ENCODE results near the gene HEPACAM.
A peak's percentile ranks its signal among the peaks of the same experiment; 100 is the strongest.

The HEPACAM gene

GRCh38 chr11:124882339-124883071 is 53.3 kb downstream of the HEPACAM start:
- DNase-seq: no peak

- no peak for DNase-seq
These were observed 54.9 kb downstream of the HEPACAM start for GRCh38 chr11:124880958-124881357.

- no peak for DNase-seq
These were observed 55.6 kb downstream of the HEPACAM start for GRCh38 chr11:124880290-124880611.

- DNase-seq: no peak
These were observed 56.2 kb downstream of the HEPACAM start for GRCh38 chr11:124879493-124880289.

- no peak for DNase-seq
These were observed 56.9 kb downstream of the HEPACAM start for GRCh38 chr11:124878759-124879492.

GRCh38 chr11:124877910-124878758 is 57.7 kb downstream of the HEPACAM start:
- DNase-seq: no peak

- no peak for DNase-seq
These were observed 58.3 kb downstream of the HEPACAM start for GRCh38 chr11:124877631-124877909.

GRCh38 chr11:124876818-124877630 is 58.8 kb downstream of the HEPACAM start:
- no peak for DNase-seq

- DNase-seq: peak; percentile 75 to 82
These were observed 59.7 kb downstream of the HEPACAM start for GRCh38 chr11:124875943-124876817.

GRCh38 chr11:124875401-124875800 is 60.4 kb downstream of the HEPACAM start:
- no peak for DNase-seq

- no peak for DNase-seq
These were observed 61.1 kb downstream of the HEPACAM start for GRCh38 chr11:124874571-124875255.

- DNase-seq: no peak
These were observed 61.9 kb downstream of the HEPACAM start for GRCh38 chr11:124873951-124874350.

- no peak for DNase-seq
These were observed 63.1 kb downstream of the HEPACAM start for GRCh38 chr11:124872741-124873140.

GRCh38 chr11:124872280-124872679 is 63.6 kb downstream of the HEPACAM start:
- DNase-seq: no peak

- DNase-seq: no peak
These were observed 65.4 kb downstream of the HEPACAM start for GRCh38 chr11:124870430-124870829.

GRCh38 chr11:124869856-124870387 is 65.9 kb downstream of the HEPACAM start:
- no peak for DNase-seq

- DNase-seq: no peak
These were observed 66.5 kb downstream of the HEPACAM start for GRCh38 chr11:124869331-124869730.
